Measurements from ENCODE around the gene AQP12B.
"Not testable (repeated sequence)": the region's sequence is repeated elsewhere in the genome, so short reads cannot be mapped to it uniquely, and the experiment has no call there.

The AQP12B gene

GRCh38 chr2:240701091-240701735 is 18.5 kb upstream of the AQP12B start:
- no peak for DNase-seq (ENCODE audit: low spot score)

GRCh38 chr2:240700616-240701015 is 17.9 kb upstream of the AQP12B start:
- DNase-seq (ENCODE audit: low spot score), result not testable (repeated sequence)

GRCh38 chr2:240699835-240700234 is 17.1 kb upstream of the AQP12B start:
- DNase-seq (ENCODE audit: low spot score), result not testable (repeated sequence)

- not testable (repeated sequence) for DNase-seq (ENCODE audit: low spot score)
These were observed 16.3 kb upstream of the AQP12B start for GRCh38 chr2:240698852-240699561.

GRCh38 chr2:240696469-240696868 is 13.8 kb upstream of the AQP12B start:
- DNase-seq (ENCODE audit: low spot score), result not testable (repeated sequence)

GRCh38 chr2:240695593-240695992 is 12.9 kb upstream of the AQP12B start:
- not testable (repeated sequence) for DNase-seq (ENCODE audit: low spot score)

GRCh38 chr2:240694304-240694703 is 11.6 kb upstream of the AQP12B start:
- DNase-seq (ENCODE audit: low spot score), result not testable (repeated sequence)

- not testable (repeated sequence) for DNase-seq (ENCODE audit: low spot score)
These were observed 10.2 kb upstream of the AQP12B start for GRCh38 chr2:240692583-240693561.

- not testable (repeated sequence) for DNase-seq (ENCODE audit: low spot score)
These were observed 9.1 kb upstream of the AQP12B start, which contains the start of gene AQP12A for GRCh38 chr2:240691631-240692420. AQP12A (plus strand) TSS chr2:240691866; CDS start chr2:240691914, 48 bp downstream.

- DNase-seq (ENCODE audit: low spot score), result not testable (repeated sequence)
These were observed 8.4 kb upstream of the AQP12B start for GRCh38 chr2:240691075-240691427.

GRCh38 chr2:240690421-240691074 is 7.9 kb upstream of the AQP12B start:
- DNase-seq (ENCODE audit: low spot score), result not testable (repeated sequence)

GRCh38 chr2:240689975-240690374 is 7.3 kb upstream of the AQP12B start:
- no peak for DNase-seq (ENCODE audit: low spot score)

GRCh38 chr2:240688553-240688919 is 5.9 kb upstream of the AQP12B start:
- DNase-seq (ENCODE audit: low spot score), result no peak

- no peak for DNase-seq (ENCODE audit: low spot score)
These were observed 5.3 kb upstream of the AQP12B start for GRCh38 chr2:240687741-240688552.

- DNase-seq (ENCODE audit: low spot score), result no peak
These were observed 4.5 kb upstream of the AQP12B start for GRCh38 chr2:240687045-240687740.

- DNase-seq (ENCODE audit: low spot score), result no peak
These were observed 3.8 kb upstream of the AQP12B start for GRCh38 chr2:240686460-240686859.

GRCh38 chr2:240685771-240686371 is 3.2 kb upstream of the AQP12B start:
- DNase-seq (ENCODE audit: low spot score), result peak; percentile 16

- not testable (repeated sequence) for DNase-seq (ENCODE audit: low spot score)
These were observed 1.5 kb upstream of the AQP12B start for GRCh38 chr2:240683980-240684728.

Measured in AG08396 (cell line).